Transverse colon (tissue), 4 donors: ENCODE results near the gene CCL27.

ENCODE experiments used
- EP300 ChIP-seq: sonication (generic); formaldehyde crosslinking; IDR thresholded peaks from one replicate; pipeline ENCODE4 v1.6.1; 2017; ENCODE audit warnings: antibody characterized with exemption, low read depth
- POLR2A ChIP-seq: fragments of 450-650 bp; IDR thresholded peaks from one replicate; pipeline ENCODE4 v1.6.1; 2016; ENCODE audit warnings: antibody characterized with exemption, mild to moderate bottlenecking, moderate library complexity
- POLR2AphosphoS5 ChIP-seq, 3 donors: sonication (generic); formaldehyde crosslinking; IDR thresholded peaks; one replicate each; pipeline ENCODE4 v1.6.1; 2016; ENCODE audit warnings: antibody characterized with exemption in 3 of 3
- TF ChIP-seq, protein P1 (sequence below), 5 experiments: fragments of 200-600 bp in 3 of 5; fragments of 450-650 bp in 2 of 5; sonication (generic) in 3 of 5; IDR thresholded peaks; 1 replicate in 2 of 5; 2 replicates in 3 of 5; pipeline ENCODE4 v1.5.1; 2016 to 2017; ENCODE audit warnings: antibody characterized with exemption in 5 of 5, inconsistent platforms in 3 of 5, mild to moderate bottlenecking in 2 of 5, moderate library complexity in 1 of 5

DNA sequence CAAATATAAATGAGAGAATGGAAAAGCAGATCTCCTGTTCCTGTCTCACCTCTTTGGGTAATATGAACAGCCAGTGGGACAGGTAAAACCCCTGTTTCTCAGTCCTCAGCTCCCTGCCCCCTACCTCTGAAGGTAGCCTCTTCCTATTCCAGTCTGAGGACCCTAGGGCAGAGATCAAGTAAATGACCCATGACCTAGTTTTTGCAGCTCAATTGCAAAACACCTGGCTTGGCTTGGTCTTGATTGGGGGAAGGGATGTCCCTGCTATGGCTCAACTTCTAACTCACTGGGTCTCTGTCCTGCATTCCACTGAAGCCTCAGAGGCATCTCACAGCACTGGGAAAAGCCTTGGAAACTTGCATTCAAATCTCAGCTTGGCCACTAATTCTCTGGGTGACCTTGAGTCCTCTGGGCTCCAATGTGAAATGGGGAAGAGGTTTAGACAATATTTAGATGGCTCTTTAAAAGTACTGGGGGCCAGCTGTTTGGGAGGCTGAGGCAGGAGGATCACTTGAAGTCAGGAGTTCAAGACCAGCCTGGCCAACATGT lies 17.6 kb downstream of the CCL27 start:
- TF ChIP-seq, protein P1, sequence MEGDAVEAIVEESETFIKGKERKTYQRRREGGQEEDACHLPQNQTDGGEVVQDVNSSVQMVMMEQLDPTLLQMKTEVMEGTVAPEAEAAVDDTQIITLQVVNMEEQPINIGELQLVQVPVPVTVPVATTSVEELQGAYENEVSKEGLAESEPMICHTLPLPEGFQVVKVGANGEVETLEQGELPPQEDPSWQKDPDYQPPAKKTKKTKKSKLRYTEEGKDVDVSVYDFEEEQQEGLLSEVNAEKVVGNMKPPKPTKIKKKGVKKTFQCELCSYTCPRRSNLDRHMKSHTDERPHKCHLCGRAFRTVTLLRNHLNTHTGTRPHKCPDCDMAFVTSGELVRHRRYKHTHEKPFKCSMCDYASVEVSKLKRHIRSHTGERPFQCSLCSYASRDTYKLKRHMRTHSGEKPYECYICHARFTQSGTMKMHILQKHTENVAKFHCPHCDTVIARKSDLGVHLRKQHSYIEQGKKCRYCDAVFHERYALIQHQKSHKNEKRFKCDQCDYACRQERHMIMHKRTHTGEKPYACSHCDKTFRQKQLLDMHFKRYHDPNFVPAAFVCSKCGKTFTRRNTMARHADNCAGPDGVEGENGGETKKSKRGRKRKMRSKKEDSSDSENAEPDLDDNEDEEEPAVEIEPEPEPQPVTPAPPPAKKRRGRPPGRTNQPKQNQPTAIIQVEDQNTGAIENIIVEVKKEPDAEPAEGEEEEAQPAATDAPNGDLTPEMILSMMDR (IDR thresholded peaks at IDR 0.05) = no peak
- TF ChIP-seq POLR2A (no peak), EP300 (no peak), POLR2AphosphoS5 (IDR thresholded peaks at IDR 0.05) (no peak)
